H1 (cell line): ENCODE results near the gene TMEM117. TPM values are rescaled to one million over a fixed set of nuclear protein-coding genes. Genes with fewer than 3 reads are reported as not detected.

Experiments used
- CTCF ChIA-PET: fragments of 300-600 bp; sonication (Branson Sonifier 250); formaldehyde crosslinking; loops from one replicate; lab custom pipeline; 2021; ENCODE audit not compliant: partially characterized antibody; lab: Charles Lee
- POLR2A ChIA-PET: fragments of 300-600 bp; sonication (Branson Sonifier 250); formaldehyde crosslinking; loops from one replicate; lab custom pipeline; 2021; ENCODE audit warnings: inconsistent platforms; ENCODE audit not compliant: partially characterized antibody; lab: Charles Lee
- DNase-seq, 2 experiments: peaks; one replicate each; pipeline versions ENCODE4 v3.0.0 to v3.0.0-alpha.2; 2010 to 2022; ENCODE audit warnings: low spot score in 2 of 2, low read depth in 1 of 2, mixed read lengths in 1 of 2
- FAIRE-seq: peaks from 2 replicates; lab custom pipeline; 2011; peaks lifted over from hg19 to GRCh38; lab: Jason Lieb, UNC
- H2AFZ ChIP-seq: 2 replicates; pipeline ENCODE4 v1.8.1; 2012; ENCODE audit warnings: low read length, inconsistent platforms
- H2AK5ac ChIP-seq: 2 replicates; pipeline ENCODE4 v1.6.1; 2013; ENCODE audit warnings: low read depth, low read length
- H2BK120ac ChIP-seq: replicated peaks from 2 replicates; pipeline ENCODE3; 2013; ENCODE audit warnings: low read depth, low read length, inconsistent platforms
- H2BK12ac ChIP-seq: 2 replicates; pipeline ENCODE4 v1.6.1; 2013; ENCODE audit warnings: low read depth, low read length
- H2BK15ac ChIP-seq: 2 replicates; pipeline ENCODE4 v1.6.1; 2013; ENCODE audit warnings: low read length
- H2BK20ac ChIP-seq: 2 replicates; pipeline ENCODE4 v1.6.1; 2013; ENCODE audit warnings: low read length
- H2BK5ac ChIP-seq: 2 replicates; pipeline ENCODE4 v1.6.1; 2013; ENCODE audit warnings: low read depth, low read length
- H3K14ac ChIP-seq: 2 replicates; pipeline ENCODE4 v1.6.1; 2013; ENCODE audit warnings: inconsistent platforms; ENCODE audit not compliant: insufficient read length
- H3K18ac ChIP-seq: 2 replicates; pipeline ENCODE4 v1.6.1; 2013; ENCODE audit warnings: low read length; ENCODE audit errors: extremely low read depth
- H3K23ac ChIP-seq: 2 replicates; pipeline ENCODE4 v1.6.1; 2013; ENCODE audit warnings: inconsistent platforms; ENCODE audit not compliant: insufficient read length
- H3K23me2 ChIP-seq: 2 replicates; pipeline ENCODE4 v1.6.1; 2013; ENCODE audit warnings: low read depth, low read length
- H3K27ac ChIP-seq: 2 replicates; pipeline ENCODE4 v1.6.1; 2011; ENCODE audit warnings: low read depth, low read length, inconsistent platforms
- H3K27me3 ChIP-seq, 4 experiments: replicated peaks in 1 of 4; 1 replicate in 1 of 4; 2 replicates in 3 of 4; pipeline versions ENCODE4 v1.6.1 to v1.8.1; 2011 to 2013; ENCODE audit warnings: low read length in 3 of 4, mild to moderate bottlenecking in 3 of 4, inconsistent platforms in 2 of 4, mixed read lengths in 2 of 4, moderate library complexity in 1 of 4; ENCODE audit not compliant: control insufficient read depth in 3 of 4, insufficient read depth in 3 of 4; ENCODE audit errors: extremely low read depth in 1 of 4
- H3K36me3 ChIP-seq, 4 experiments: 2 replicates each; pipeline versions ENCODE4 v1.6.1 to v1.8.1; 2011 to 2013; ENCODE audit warnings: mild to moderate bottlenecking in 4 of 4, low read length in 3 of 4, moderate library complexity in 2 of 4, control low read depth in 1 of 4, inconsistent platforms in 1 of 4; ENCODE audit not compliant: insufficient read depth in 4 of 4, control insufficient read depth in 2 of 4
- H3K4ac ChIP-seq: replicated peaks from 2 replicates; pipeline ENCODE3; 2013; ENCODE audit warnings: low read length, low read depth, mixed read lengths, inconsistent platforms; ENCODE audit not compliant: insufficient read length
- H3K4me1 ChIP-seq, 4 experiments: replicated peaks in 1 of 4; 1 replicate in 1 of 4; 2 replicates in 3 of 4; pipeline versions ENCODE4 v1.6.1 to v1.8.1; 2011 to 2013; ENCODE audit warnings: low read length in 3 of 4, inconsistent platforms in 2 of 4, mixed read lengths in 1 of 4; ENCODE audit not compliant: insufficient read depth in 4 of 4, control insufficient read depth in 3 of 4
- H3K4me2 ChIP-seq, 2 experiments: 2 replicates each; pipeline versions ENCODE4 v1.6.1 to v1.8.1; 2011 to 2013; ENCODE audit warnings: low read depth in 2 of 2, low read length in 2 of 2, control low read depth in 1 of 2, inconsistent platforms in 1 of 2, mild to moderate bottlenecking in 1 of 2; ENCODE audit not compliant: insufficient read depth in 1 of 2
- H3K4me3 ChIP-seq, 4 experiments: fragments of 200-600, 300-600 bp in 1 of 4; sonication (generic), shearing (Covaris generic), sonication (Bioruptor Twin) in 1 of 4; 2 replicates each; pipeline versions ENCODE4 v1.5.1 to v1.8.1; 2011 to 2016; ENCODE audit warnings: low read length in 4 of 4, low read depth in 3 of 4, control low read depth in 2 of 4, inconsistent platforms in 2 of 4, mild to moderate bottlenecking in 2 of 4, mixed read lengths in 1 of 4, moderate library complexity in 1 of 4; ENCODE audit not compliant: insufficient read depth in 2 of 4; ENCODE audit errors: extremely low read depth in 1 of 4
- H3K56ac ChIP-seq: replicated peaks from 2 replicates; pipeline ENCODE3; 2013; ENCODE audit warnings: low read depth, mild to moderate bottlenecking, mixed read lengths, low read length, inconsistent platforms; ENCODE audit not compliant: insufficient read length
- H3K79me1 ChIP-seq: 2 replicates; pipeline ENCODE4 v1.6.1; 2013; ENCODE audit warnings: low read depth, low read length, control low read depth
- H3K79me2 ChIP-seq, 2 experiments: 2 replicates each; pipeline versions ENCODE4 v1.6.1 to v1.8.1; 2012 to 2013; ENCODE audit warnings: low read length in 2 of 2, mild to moderate bottlenecking in 2 of 2, inconsistent platforms in 1 of 2; ENCODE audit not compliant: insufficient read depth in 2 of 2, control insufficient read depth in 1 of 2
- H3K9ac ChIP-seq, 4 experiments: replicated peaks in 1 of 4; 1 replicate in 1 of 4; 2 replicates in 3 of 4; pipeline versions ENCODE4 v1.6.1 to v1.8.1; 2011 to 2013; ENCODE audit warnings: low read depth in 3 of 4, low read length in 3 of 4, control low read depth in 2 of 4, mild to moderate bottlenecking in 2 of 4, moderate library complexity in 2 of 4, inconsistent platforms in 1 of 4; ENCODE audit errors: extremely low read depth in 1 of 4
- H3K9me3 ChIP-seq, 2 experiments: 2 replicates each; pipeline versions ENCODE4 v1.6.1 to v1.8.1; 2012 to 2013; ENCODE audit warnings: mild to moderate bottlenecking in 2 of 2, moderate library complexity in 2 of 2, control low read depth in 1 of 2, inconsistent platforms in 1 of 2, low read depth in 1 of 2, low read length in 1 of 2, mixed read lengths in 1 of 2; ENCODE audit not compliant: insufficient read depth in 2 of 2
- H4K20me1 ChIP-seq, 2 experiments: replicated peaks in 1 of 2; 2 replicates each; pipeline versions ENCODE3 to v1.8.1; 2011 to 2013; ENCODE audit warnings: inconsistent platforms in 2 of 2, low read length in 2 of 2, mild to moderate bottlenecking in 1 of 2; ENCODE audit not compliant: insufficient read depth in 2 of 2, control insufficient read depth in 1 of 2
- H4K5ac ChIP-seq: 2 replicates; pipeline ENCODE4 v1.6.1; 2013; ENCODE audit warnings: low read length, low read depth, mixed read lengths, inconsistent platforms; ENCODE audit not compliant: insufficient read length
- H4K8ac ChIP-seq: 2 replicates; pipeline ENCODE4 v1.8.0; 2013; ENCODE audit warnings: mild to moderate bottlenecking, moderate library complexity, low read length, inconsistent platforms; ENCODE audit not compliant: insufficient read depth; ENCODE audit errors: extremely low read depth
- H4K91ac ChIP-seq: replicated peaks from 2 replicates; pipeline ENCODE3; 2013; ENCODE audit warnings: low read length, mixed read lengths, inconsistent platforms; ENCODE audit not compliant: insufficient read length
- BRCA1 ChIP-seq: IDR thresholded peaks from 2 replicates; pipeline ENCODE4 v1.6.1; 2012; ENCODE audit warnings: low read depth, low read length, improper control_type of control experiment
- CBX8 ChIP-seq: fragments of 300-800, 300-1000 bp; sonication (generic); IDR thresholded peaks from 2 replicates; pipeline ENCODE4 v1.7.1; 2016; ENCODE audit warnings: low read depth, low read length, borderline replicate concordance
- CEBPB ChIP-seq: IDR thresholded peaks from 2 replicates; pipeline ENCODE4 v1.6.1; 2012; ENCODE audit warnings: low read depth, low read length
- CHD1 ChIP-seq: IDR thresholded peaks from 2 replicates; pipeline ENCODE4 v1.6.1; 2012; ENCODE audit warnings: low read depth, low read length, improper control_type of control experiment
- EZH2 ChIP-seq: fragments of 200-600 bp; sonication (generic); IDR thresholded peaks from 2 replicates; pipeline ENCODE4 v1.7.1; 2012; ENCODE audit warnings: low read depth, mild to moderate bottlenecking, moderate library complexity, low read length, inconsistent platforms; ENCODE audit not compliant: severe bottlenecking
- GABPA ChIP-seq: IDR thresholded peaks from 2 replicates; pipeline ENCODE4 v1.6.1; 2011; ENCODE audit warnings: mild to moderate bottlenecking, low read length, moderate library complexity, borderline replicate concordance; ENCODE audit not compliant: insufficient read depth
- GTF2F1 ChIP-seq: IDR thresholded peaks from 2 replicates; pipeline ENCODE4 v1.6.1; 2012; ENCODE audit warnings: low read depth, low read length, improper control_type of control experiment, borderline replicate concordance
- POU5F1 ChIP-seq: IDR thresholded peaks from 2 replicates; pipeline ENCODE4 v1.6.1; 2011; ENCODE audit warnings: low read depth, mild to moderate bottlenecking, low read length, moderate library complexity
- RNF2 ChIP-seq: fragments of 200-900, 300-1000 bp; sonication (generic); IDR thresholded peaks from 2 replicates; pipeline ENCODE4 v1.7.1; 2016; ENCODE audit warnings: borderline replicate concordance, low read depth, mild to moderate bottlenecking, antibody characterized with exemption, low read length; ENCODE audit not compliant: poor library complexity, severe bottlenecking; ENCODE audit errors: missing control alignments
- RXRA ChIP-seq: IDR thresholded peaks from 2 replicates; pipeline ENCODE4 v1.6.1; 2011; ENCODE audit warnings: low read depth, mild to moderate bottlenecking, low read length, moderate library complexity; ENCODE audit not compliant: insufficient read depth
- TCF12 ChIP-seq: IDR thresholded peaks from 2 replicates; pipeline ENCODE4 v1.6.1; 2011; ENCODE audit warnings: low read depth, mild to moderate bottlenecking, low read length
- WGBS, 2 experiments: shearing (Covaris generic) in 1 of 2; methylation state at CpG; one replicate each; pipeline versions ENCODE4 v1.1.6 to v1.1.7; 2013 to 2015; ENCODE audit warnings: low lambda C conversion rate in 2 of 2, mixed read lengths in 2 of 2, inconsistent platforms in 1 of 2, low coverage in 1 of 2, missing lambda C conversion rate in 1 of 2; ENCODE audit not compliant: insufficient replicate concordance in 2 of 2, insufficient coverage in 1 of 2, insufficient read length in 1 of 2; ENCODE audit errors: extremely low coverage in 1 of 2, missing lambda C conversion rate in 1 of 2; 5-methylcytosine and 5-hydroxymethylcytosine counted together
- polyA plus RNA-seq, 7 experiments: library from polyadenylated mRNA; depleted of rRNA in 3 of 7; stranded (reverse) in 5 of 7; unstranded in 2 of 7; fragments of >200 nt in 5 of 7; fragments of 200-250 nt in 2 of 7; gene quantifications; 1 replicate in 5 of 7; 2 replicates in 1 of 7; 4 replicates in 1 of 7; pipeline versions ENCODE4 v1.2.1 to v1.2.3, GENCODE V29; 2011 to 2013; ENCODE audit warnings: missing spikeins in 2 of 7, mixed read lengths in 2 of 7
- total RNA-seq: library from RNA; stranded (reverse); fragmentation: NEBNext Ultra II Directional; extraction: Animal tissue kit (Norgen Biotek cat#: 25700); gene quantifications from 2 replicates; pipeline ENCODE4 v1.2.1, GENCODE V29; 2021
- TF ChIP-seq, protein P1 (sequence below), 3 experiments: IDR thresholded peaks; 1 replicate in 2 of 3; 2 replicates in 1 of 3; pipeline versions ENCODE4 v1.5.1 to v1.6.1; 2011; ENCODE audit warnings: low read length in 3 of 3, mild to moderate bottlenecking in 3 of 3, inconsistent platforms in 2 of 3, low read depth in 1 of 3, moderate library complexity in 1 of 3; ENCODE audit not compliant: insufficient read depth in 1 of 3; ENCODE audit errors: control extremely low read depth in 1 of 3

TMEM117 gene
- total and polyA plus RNA-seq, 2 of the 8 experiments (the other 6 are each of a cell fraction or from before 2014, with no cell fraction given), result 0.80 to 1.4 TPM

DNA sequence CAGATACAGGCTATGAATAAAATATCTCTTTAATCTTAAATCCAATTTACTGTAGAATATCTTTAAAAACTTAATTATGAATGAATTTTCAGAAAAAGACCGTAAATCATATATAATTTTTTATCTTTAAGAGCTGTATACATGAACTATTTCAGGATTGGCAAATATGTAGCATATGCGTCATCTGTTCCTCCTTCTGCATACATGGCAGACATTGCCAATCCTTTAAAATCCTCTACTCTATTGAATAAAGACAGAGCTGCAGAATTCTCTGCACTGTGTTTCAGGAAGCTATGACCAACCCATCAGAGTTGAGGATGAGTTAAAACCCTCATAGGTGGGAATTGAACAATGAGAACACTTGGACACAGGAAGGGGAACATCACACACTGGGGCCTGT, 279.0 kb downstream of the TMEM117 start:
- Histone ChIP-seq H3K23me2 (no peaks in the 10 kb centered on the region), H3K23ac (no peak overlapping the region), H3K79me1 (no peaks in the 10 kb centered on the region), H3K79me2 (no peaks in the 10 kb centered on the region), H3K56ac (no peak overlapping the region), H3K27me3 (no peaks in the 10 kb centered on the region), H4K91ac (no peak overlapping the region), H3K9me3 (0 out of 4 replicates have a peak, but pooled peaks cover 0 to 4% of the 10 kb centered on the region in 2 experiments), H2BK120ac (no peak overlapping the region), H4K8ac (no peak overlapping the region), H2BK12ac (no peak overlapping the region), H2AFZ (no peak overlapping the region), H3K4ac (no peak overlapping the region), H2AK5ac (no peak overlapping the region), H3K36me3 (no peaks in the 10 kb centered on the region), H3K14ac (no peak overlapping the region), H3K9ac (no peak overlapping the region), H2BK5ac (no peak overlapping the region), H3K18ac (no peak overlapping the region), H2BK15ac (no peak overlapping the region), H4K20me1 (no peaks in the 10 kb centered on the region), H2BK20ac (no peak overlapping the region), H3K4me1 (no peaks in the 10 kb centered on the region), H3K4me3 (no peak overlapping the region), H4K5ac (no peak overlapping the region), H3K4me2 (no peak overlapping the region), H3K27ac (no peak overlapping the region)
- FAIRE-seq (no peak), DNase-seq (no peak)
- ChIA-PET POLR2A (interaction anchor here (1.0 kb wide), 1 partner anchor 11 kb away, joined by 3 read pairs; no protein-coding TSS in a partner anchor), CTCF (no interaction called here)
- 98% methylated on average over 2 of the region's 2 CpGs; no CpG with 5 or more reads in 1 of the 2 experiments for WGBS, 2 experiments
- TF ChIP-seq BRCA1 (no peak), RNF2 (no peak), RXRA (no peak), POU5F1 (no peak), EZH2 (no peak), CHD1 (no peak), CBX8 (no peak), TCF12 (no peak), GTF2F1 (no peak), CEBPB (no peak), GABPA (no peak)
- TF ChIP-seq, protein P1, sequence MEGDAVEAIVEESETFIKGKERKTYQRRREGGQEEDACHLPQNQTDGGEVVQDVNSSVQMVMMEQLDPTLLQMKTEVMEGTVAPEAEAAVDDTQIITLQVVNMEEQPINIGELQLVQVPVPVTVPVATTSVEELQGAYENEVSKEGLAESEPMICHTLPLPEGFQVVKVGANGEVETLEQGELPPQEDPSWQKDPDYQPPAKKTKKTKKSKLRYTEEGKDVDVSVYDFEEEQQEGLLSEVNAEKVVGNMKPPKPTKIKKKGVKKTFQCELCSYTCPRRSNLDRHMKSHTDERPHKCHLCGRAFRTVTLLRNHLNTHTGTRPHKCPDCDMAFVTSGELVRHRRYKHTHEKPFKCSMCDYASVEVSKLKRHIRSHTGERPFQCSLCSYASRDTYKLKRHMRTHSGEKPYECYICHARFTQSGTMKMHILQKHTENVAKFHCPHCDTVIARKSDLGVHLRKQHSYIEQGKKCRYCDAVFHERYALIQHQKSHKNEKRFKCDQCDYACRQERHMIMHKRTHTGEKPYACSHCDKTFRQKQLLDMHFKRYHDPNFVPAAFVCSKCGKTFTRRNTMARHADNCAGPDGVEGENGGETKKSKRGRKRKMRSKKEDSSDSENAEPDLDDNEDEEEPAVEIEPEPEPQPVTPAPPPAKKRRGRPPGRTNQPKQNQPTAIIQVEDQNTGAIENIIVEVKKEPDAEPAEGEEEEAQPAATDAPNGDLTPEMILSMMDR (IDR thresholded peaks at IDR 0.05; ENCODE audit: control extremely low read depth in 1 of 3, insufficient read depth in 1 of 3, low read depth in 1 of 3, low read length in 3 of 3), result no peak
